BLaER1 treated with 17β-estradiol and CSF1 and Interleukin-3, amounts not matched to agents 10 nM and 100 nM (cell line): ENCODE data around the gene RSU1.
A peak's percentile ranks its signal among the peaks of the same experiment; 100 is the strongest.

ENCODE experiments used
- H3K27ac ChIP-seq, 11 experiments: shearing (Covaris generic); formaldehyde crosslinking; 2 replicates each; pipeline ENCODE4 v1.8.1; 2022
- H3K27me3 ChIP-seq, 11 experiments: shearing (Covaris generic); formaldehyde crosslinking; 2 replicates each; pipeline ENCODE4 v1.8.1; 2022
- H3K36me3 ChIP-seq, 11 experiments: shearing (Covaris generic); formaldehyde crosslinking; 2 replicates each; pipeline ENCODE4 v1.8.1; 2022
- H3K4me1 ChIP-seq, 10 experiments: shearing (Covaris generic); formaldehyde crosslinking; 2 replicates each; pipeline ENCODE4 v1.8.1; 2022
- H3K4me2 ChIP-seq, 11 experiments: shearing (Covaris generic); formaldehyde crosslinking; 2 replicates each; pipeline ENCODE4 v1.8.1; 2022
- H3K4me3 ChIP-seq, 10 experiments: shearing (Covaris generic); formaldehyde crosslinking; 2 replicates each; pipeline ENCODE4 v1.8.1; 2022
- H3K9ac ChIP-seq, 11 experiments: shearing (Covaris generic); formaldehyde crosslinking; 2 replicates each; pipeline ENCODE4 v1.8.1; 2022
- H3K9me3 ChIP-seq, 11 experiments: shearing (Covaris generic); formaldehyde crosslinking; replicated peaks in 1 of 11; 2 replicates each; pipeline ENCODE4 v1.8.1; 2022
- H4K20me1 ChIP-seq, 11 experiments: shearing (Covaris generic); formaldehyde crosslinking; 2 replicates each; pipeline ENCODE4 v1.8.1; 2022
- Cebpa-rat ChIP-seq, 11 experiments: shearing (Covaris generic); IDR thresholded peaks; 2 replicates each; pipeline ENCODE4 v1.8.1; 2022

The RSU1 gene

GRCh38 chr10:16787361-16787791, 29.8 kb downstream of the RSU1 start:
- Histone ChIP-seq H3K4me3 (no peak overlapping the region), H3K4me2 (no peak overlapping the region), H3K27me3 (no peaks in the 10 kb centered on the region), H3K9me3 (peaks cover 0 to 35% (median 14%) of the 10 kb centered on the region in 11 experiments; a peak in 15 of 22 replicates), H3K4me1 (no peaks in the 10 kb centered on the region), H3K9ac (no peak overlapping the region), H3K27ac (no peak overlapping the region), H4K20me1 (peaks cover 0 to 88% (median 48%) of the 10 kb centered on the region in 11 experiments; a peak in 15 of 22 replicates), H3K36me3 (peaks cover 43 to 98% (median 86%) of the 10 kb centered on the region in 11 experiments)
- TF ChIP-seq Cebpa-rat (IDR thresholded peaks at IDR 0.05) = no peak

- Histone ChIP-seq H3K36me3 (peaks cover 18 to 79% (median 61%) of the 10 kb centered on the region in 11 experiments; a peak in 21 of 22 replicates), H4K20me1 (peaks cover 4 to 92% (median 67%) of the 10 kb centered on the region in 11 experiments; a peak in 18 of 22 replicates), H3K9ac (no peak overlapping the region), H3K4me2 (no peak overlapping the region), H3K4me1 (peaks cover 10 to 31% (median 24%) of the 10 kb centered on the region in 10 experiments), H3K27me3 (no peaks in the 10 kb centered on the region), H3K9me3 (peaks cover 0 to 8% (median 7%) of the 10 kb centered on the region in 11 experiments; a peak in 11 of 22 replicates), H3K4me3 (no peak overlapping the region), H3K27ac (no peak overlapping the region)
- TF ChIP-seq Cebpa-rat (IDR thresholded peaks at IDR 0.05) = no peak
Observed at GRCh38 chr10:16780338-16780880, 36.8 kb downstream of the RSU1 start.

- Histone ChIP-seq H3K9ac (no peak overlapping the region), H3K36me3 (peaks cover 18 to 81% (median 61%) of the 10 kb centered on the region in 11 experiments; a peak in 21 of 22 replicates), H3K4me2 (peak overlapping the region in 9 of 11 experiments; percentile 16 to 52 (median 28); a peak in 13 of 22 replicates), H3K4me3 (no peak overlapping the region), H3K27ac (no peak overlapping the region), H4K20me1 (peaks cover 4 to 97% (median 66%) of the 10 kb centered on the region in 11 experiments; a peak in 18 of 22 replicates), H3K4me1 (peaks cover 10 to 31% (median 24%) of the 10 kb centered on the region in 10 experiments), H3K27me3 (no peaks in the 10 kb centered on the region), H3K9me3 (peaks cover 0 to 1% (median 0%) of the 10 kb centered on the region in 11 experiments; a peak in 4 of 22 replicates)
- no peak for TF ChIP-seq Cebpa-rat (IDR thresholded peaks at IDR 0.05)
Observed at GRCh38 chr10:16779384-16779915, 37.8 kb downstream of the RSU1 start.

GRCh38 chr10:16777473-16778370, 39.5 kb downstream of the RSU1 start:
- H3K4me1 ChIP-seq = peaks cover 10 to 31% (median 24%) of the 10 kb centered on the region in 10 experiments
- peak overlapping the region in 7 of 11 experiments; percentile 19 to 64 (median 32); a peak in 7 of 22 replicates for H3K9ac ChIP-seq
- peak overlapping the region in 10 of 11 experiments; percentile 30 to 80 (median 46); a peak in 20 of 22 replicates for H3K4me2 ChIP-seq
- H3K27ac ChIP-seq = peak overlapping the region in 3 of 11 experiments; percentile 20 to 33 (median 24); a peak in 1 of 22 replicates
- H3K27me3 ChIP-seq = no peaks in the 10 kb centered on the region
- H3K9me3 ChIP-seq = no peaks in the 10 kb centered on the region
- TF ChIP-seq Cebpa-rat (IDR thresholded peaks at IDR 0.05) = no peak
- peaks cover 4 to 94% (median 69%) of the 10 kb centered on the region in 11 experiments; a peak in 20 of 22 replicates for H4K20me1 ChIP-seq
- H3K36me3 ChIP-seq = peaks cover 11 to 80% (median 58%) of the 10 kb centered on the region in 11 experiments; a peak in 21 of 22 replicates
- H3K4me3 ChIP-seq = no peak overlapping the region

- no peaks in the 10 kb centered on the region for H3K9me3 ChIP-seq
Observed at GRCh38 chr10:16776896-16777295, 40.3 kb downstream of the RSU1 start.

GRCh38 chr10:16773334-16773733, 43.9 kb downstream of the RSU1 start:
- no peak overlapping the region for H3K9ac ChIP-seq
- H3K9me3 ChIP-seq = no peaks in the 10 kb centered on the region
- H3K4me2 ChIP-seq = no peak overlapping the region
- no peak for TF ChIP-seq Cebpa-rat (IDR thresholded peaks at IDR 0.05)
- H3K4me3 ChIP-seq = no peak overlapping the region
- H3K36me3 ChIP-seq = peaks cover 4 to 58% (median 37%) of the 10 kb centered on the region in 11 experiments; a peak in 16 of 22 replicates
- H3K27me3 ChIP-seq = no peaks in the 10 kb centered on the region
- H4K20me1 ChIP-seq = peaks cover 0 to 90% (median 62%) of the 10 kb centered on the region in 11 experiments; a peak in 19 of 22 replicates
- peaks cover 0 to 28% (median 10%) of the 10 kb centered on the region in 10 experiments; a peak in 18 of 20 replicates for H3K4me1 ChIP-seq
- no peak overlapping the region for H3K27ac ChIP-seq

More at GRCh38 chr10:16776896-16777295, 40.3 kb downstream of the RSU1 start:
- H3K27me3 ChIP-seq = no peaks in the 10 kb centered on the region
- H3K9ac ChIP-seq = no peak overlapping the region
- H3K27ac ChIP-seq = no peak overlapping the region
- H3K4me1 ChIP-seq = peaks cover 10 to 31% (median 24%) of the 10 kb centered on the region in 10 experiments
- H3K36me3 ChIP-seq = peaks cover 11 to 72% (median 54%) of the 10 kb centered on the region in 11 experiments; a peak in 21 of 22 replicates
- no peak overlapping the region for H3K4me3 ChIP-seq
- TF ChIP-seq Cebpa-rat (IDR thresholded peaks at IDR 0.05) = no peak
- H4K20me1 ChIP-seq = peaks cover 4 to 93% (median 70%) of the 10 kb centered on the region in 11 experiments; a peak in 20 of 22 replicates
- no peak overlapping the region for H3K4me2 ChIP-seq

GRCh38 chr10:16770670-16771069, 46.6 kb downstream of the RSU1 start:
- peaks cover 0 to 94% (median 73%) of the 10 kb centered on the region in 11 experiments; a peak in 19 of 22 replicates for H4K20me1 ChIP-seq
- peak overlapping the region in 2 of 11 experiments; percentile 12 to 40; a peak in 3 of 22 replicates for H3K4me2 ChIP-seq
- peaks cover 0 to 70% (median 33%) of the 10 kb centered on the region in 11 experiments; a peak in 15 of 22 replicates for H3K36me3 ChIP-seq
- no peaks in the 10 kb centered on the region for H3K27me3 ChIP-seq
- H3K4me3 ChIP-seq = no peak overlapping the region
- H3K9me3 ChIP-seq = no peaks in the 10 kb centered on the region
- peak overlapping the region in 2 of 11 experiments; percentile 48 to 64; a peak in 4 of 22 replicates for H3K27ac ChIP-seq
- no peak overlapping the region for H3K9ac ChIP-seq
- TF ChIP-seq Cebpa-rat (IDR thresholded peaks at IDR 0.05) = no peak
- peaks cover 0 to 18% (median 5%) of the 10 kb centered on the region in 10 experiments; a peak in 17 of 20 replicates for H3K4me1 ChIP-seq

- peak overlapping the region in 1 of 11 experiments; percentile 40; a peak in 1 of 22 replicates for H3K4me2 ChIP-seq
- H3K4me1 ChIP-seq = peaks cover 0 to 18% (median 10%) of the 10 kb centered on the region in 10 experiments; a peak in 17 of 20 replicates
- H3K9ac ChIP-seq = no peak overlapping the region
- no peak for TF ChIP-seq Cebpa-rat (IDR thresholded peaks at IDR 0.05)
- no peak overlapping the region for H3K4me3 ChIP-seq
- peaks cover 0 to 95% (median 75%) of the 10 kb centered on the region in 11 experiments; a peak in 19 of 22 replicates for H4K20me1 ChIP-seq
- no peaks in the 10 kb centered on the region for H3K27me3 ChIP-seq
- H3K27ac ChIP-seq = no peak overlapping the region
- H3K36me3 ChIP-seq = peaks cover 0 to 67% (median 29%) of the 10 kb centered on the region in 11 experiments; a peak in 15 of 22 replicates
- no peaks in the 10 kb centered on the region for H3K9me3 ChIP-seq
Observed at GRCh38 chr10:16770141-16770540, 47.1 kb downstream of the RSU1 start.
